HCEC 1CT (cell line): ENCODE results near the gene UCN.
A peak's percentile ranks its signal among the peaks of the same experiment; 100 is the strongest.
"Not testable (repeated sequence)": the region's sequence is repeated elsewhere in the genome, so short reads cannot be mapped to it uniquely, and the experiment has no call there.

Source experiments
- DNase-seq: peaks from one replicate; pipeline ENCODE4 v3.0.0-alpha.2; 2017

UCN gene

GRCh38 chr2:27281855-27282559, 26.2 kb downstream of the UCN start, which contains the start of gene TRIM54:
Gene TRIM54, plus strand, starts transcription at chr2:27282429. Its CDS starts 303 bp downstream, at chr2:27282732.
- DNase-seq: no peak

- no peak for DNase-seq
Measured at GRCh38 chr2:27281442-27281841, 26.8 kb downstream of the UCN start.

GRCh38 chr2:27280826-27281225, 27.4 kb downstream of the UCN start:
- DNase-seq: no peak

GRCh38 chr2:27278010-27278409, 30.2 kb downstream of the UCN start:
- no peak for DNase-seq

GRCh38 chr2:27275211-27276150, 32.8 kb downstream of the UCN start, which contains the start of gene DNAJC5G:
Gene DNAJC5G, plus strand, starts transcription at chr2:27275433. Its CDS starts 1,296 bp downstream, at chr2:27276729.
- no peak for DNase-seq

GRCh38 chr2:27272537-27273522, 35.4 kb downstream of the UCN start:
- not testable (repeated sequence) for DNase-seq

- DNase-seq: no peak
Measured at GRCh38 chr2:27271631-27272340, 36.5 kb downstream of the UCN start.

GRCh38 chr2:27270670-27271069, 37.6 kb downstream of the UCN start:
- DNase-seq: no peak

GRCh38 chr2:27270131-27270530, 38.1 kb downstream of the UCN start:
- DNase-seq: no peak

GRCh38 chr2:27268296-27268695, 39.9 kb downstream of the UCN start:
- DNase-seq: not testable (repeated sequence)

GRCh38 chr2:27265536-27265870, 42.7 kb downstream of the UCN start:
- DNase-seq: no peak

- peak; percentile 16 for DNase-seq
Measured at GRCh38 chr2:27264753-27265535, 43.3 kb downstream of the UCN start.

GRCh38 chr2:27264253-27264752, 43.9 kb downstream of the UCN start:
- no peak for DNase-seq

GRCh38 chr2:27263287-27264252, 44.7 kb downstream of the UCN start:
- DNase-seq: no peak

- DNase-seq: peak; percentile 51
Measured at GRCh38 chr2:27262379-27263286, 45.6 kb downstream of the UCN start, which contains the start of gene SLC30A3. Gene SLC30A3, minus strand, starts transcription at chr2:27263047. Its CDS starts 141 bp downstream, at chr2:27262906.

- no peak for DNase-seq
Measured at GRCh38 chr2:27261926-27262298, 46.3 kb downstream of the UCN start.

GRCh38 chr2:27261241-27261925, 46.9 kb downstream of the UCN start:
- no peak for DNase-seq

- no peak for DNase-seq
Measured at GRCh38 chr2:27258051-27258450, 50.2 kb downstream of the UCN start.
